Activated CD4-positive, alpha-beta T cell treated with anti-CD3 and anti-CD28 coated beads, Interleukin-2, amount 50 U/mL, for 1 hour (primary cell): ENCODE data around the gene SLC13A2.

Experiments used
- DNase-seq: peaks from one replicate; pipeline ENCODE4 v3.0.0-alpha.2; 2020

SLC13A2 gene

DNA sequence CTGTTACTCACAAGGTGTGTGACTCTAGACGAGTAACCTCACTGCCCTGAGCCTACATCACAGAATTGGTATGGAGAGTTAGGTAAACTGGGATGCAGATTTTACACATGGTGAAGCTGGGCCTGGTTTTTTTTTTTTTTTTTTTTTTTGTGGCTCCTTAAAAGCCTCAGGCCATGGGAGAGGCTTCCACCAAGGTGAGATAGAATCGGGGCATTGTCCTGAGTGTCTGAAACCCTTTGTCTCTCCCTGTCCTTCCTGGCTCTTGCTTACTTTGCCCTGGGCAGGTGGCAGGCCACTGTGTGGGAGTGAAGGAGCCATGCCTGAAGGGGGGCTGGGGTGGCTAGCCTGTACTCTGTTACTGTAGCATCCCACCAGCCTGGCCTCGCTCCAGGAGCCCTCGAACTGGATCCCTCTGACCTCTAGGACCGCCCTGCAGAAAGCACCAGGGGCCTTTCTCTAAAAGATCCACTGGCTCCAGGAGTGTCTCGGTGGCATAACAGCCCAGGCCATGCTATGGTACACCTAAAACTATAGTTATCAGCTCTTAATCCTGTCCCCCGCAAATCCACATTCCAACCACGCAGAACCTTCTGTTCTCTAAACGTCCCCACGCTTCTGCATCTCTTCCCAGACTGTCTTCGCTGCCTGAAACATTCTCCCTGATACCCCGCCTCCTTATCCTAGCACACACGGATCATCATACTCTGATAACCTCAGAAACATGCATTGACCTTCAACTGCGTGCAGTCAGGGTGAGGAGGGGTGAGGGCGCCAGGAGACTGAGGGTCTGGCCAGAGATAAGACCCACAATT, 1.7 kb upstream of the SLC13A2 start:
- no peak for DNase-seq

DNA sequence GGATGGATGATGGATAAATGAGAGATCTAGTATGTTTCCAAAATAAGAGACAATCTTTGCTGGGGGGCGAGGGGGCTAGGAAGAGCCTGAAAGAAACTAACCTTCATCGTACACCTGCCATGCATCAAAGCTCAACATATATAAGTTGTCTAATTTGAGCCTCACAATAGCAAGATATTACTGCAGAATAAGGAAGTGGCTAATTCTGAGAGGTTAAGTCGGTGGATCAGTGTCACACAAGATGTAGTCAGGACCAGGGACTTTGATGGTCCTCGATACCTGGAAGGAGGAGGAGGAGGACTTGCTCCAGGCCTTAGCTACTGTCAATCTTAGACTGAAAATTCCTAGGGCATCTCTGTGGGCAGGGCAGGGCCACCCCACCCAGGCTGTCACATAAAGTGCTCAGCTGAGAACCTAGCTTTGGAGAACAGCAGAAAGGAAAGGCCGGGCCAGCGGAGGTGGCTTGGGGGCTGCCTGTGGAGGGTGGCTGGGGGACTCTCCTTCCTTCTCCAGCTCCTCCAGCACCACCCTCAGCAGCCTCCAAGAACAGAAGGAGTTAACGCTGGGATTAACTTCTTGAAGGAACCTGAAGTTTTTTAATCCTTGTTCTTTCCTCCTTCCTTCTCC, 460 bp upstream of the SLC13A2 start:
- DNase-seq, result no peak

DNA sequence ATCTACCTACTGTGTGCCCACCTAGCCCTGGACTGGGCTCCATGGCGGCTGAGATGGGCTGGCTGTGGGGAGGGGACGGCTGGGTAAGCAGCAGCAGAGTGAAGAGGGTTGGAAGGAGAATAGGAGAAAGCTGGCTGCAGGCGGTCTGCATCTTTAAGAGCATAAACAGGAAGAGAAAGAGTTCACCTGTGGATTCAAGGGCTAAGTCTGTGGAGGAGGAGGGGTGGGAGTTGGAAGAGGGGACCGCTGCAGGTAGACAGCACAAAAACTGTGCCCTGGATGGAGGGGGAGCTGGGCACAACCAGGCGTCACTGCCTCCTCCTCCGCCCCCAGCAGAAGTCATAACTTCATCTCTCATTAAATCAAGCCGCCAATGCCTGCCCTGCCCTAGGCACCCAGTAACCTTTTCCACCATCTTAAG, 677 bp downstream of the SLC13A2 start:
- DNase-seq, result no peak

DNA sequence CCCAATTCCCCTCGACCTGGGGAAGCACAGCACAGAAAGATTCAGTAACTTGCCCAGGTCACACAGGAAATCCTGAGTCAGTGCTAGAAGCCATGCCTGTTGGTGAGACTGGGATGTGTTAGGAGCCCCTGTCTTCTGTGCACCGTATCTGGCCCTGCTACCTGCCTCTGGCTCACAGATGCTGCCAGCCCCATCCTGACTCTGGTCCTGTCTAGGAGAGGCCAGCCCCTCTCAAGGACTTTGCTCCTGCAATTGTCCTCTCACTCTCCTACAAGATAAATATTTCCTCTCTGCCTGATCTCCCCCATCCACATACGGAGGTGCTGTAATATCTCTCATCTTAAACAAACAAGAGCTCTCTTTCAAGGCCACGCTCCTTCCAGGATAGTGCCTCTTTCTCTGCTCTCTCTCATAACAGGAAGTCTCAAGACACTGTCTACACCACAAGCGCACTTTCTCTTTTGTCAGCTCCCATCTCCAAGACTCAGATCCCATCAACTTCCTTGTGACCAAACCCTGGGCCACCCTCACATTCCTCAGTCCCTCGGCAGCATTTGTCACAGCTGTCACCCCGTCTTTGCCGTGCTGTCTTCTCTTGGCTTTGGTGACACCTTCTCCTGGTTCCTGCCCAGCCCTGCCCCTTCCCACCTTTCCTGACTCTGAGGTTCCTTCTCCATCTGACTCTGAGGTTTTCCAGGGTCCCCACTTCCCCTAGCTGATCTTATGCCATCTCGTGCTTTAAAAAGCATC, 1.9 kb downstream of the SLC13A2 start:
- DNase-seq, result no peak

DNA sequence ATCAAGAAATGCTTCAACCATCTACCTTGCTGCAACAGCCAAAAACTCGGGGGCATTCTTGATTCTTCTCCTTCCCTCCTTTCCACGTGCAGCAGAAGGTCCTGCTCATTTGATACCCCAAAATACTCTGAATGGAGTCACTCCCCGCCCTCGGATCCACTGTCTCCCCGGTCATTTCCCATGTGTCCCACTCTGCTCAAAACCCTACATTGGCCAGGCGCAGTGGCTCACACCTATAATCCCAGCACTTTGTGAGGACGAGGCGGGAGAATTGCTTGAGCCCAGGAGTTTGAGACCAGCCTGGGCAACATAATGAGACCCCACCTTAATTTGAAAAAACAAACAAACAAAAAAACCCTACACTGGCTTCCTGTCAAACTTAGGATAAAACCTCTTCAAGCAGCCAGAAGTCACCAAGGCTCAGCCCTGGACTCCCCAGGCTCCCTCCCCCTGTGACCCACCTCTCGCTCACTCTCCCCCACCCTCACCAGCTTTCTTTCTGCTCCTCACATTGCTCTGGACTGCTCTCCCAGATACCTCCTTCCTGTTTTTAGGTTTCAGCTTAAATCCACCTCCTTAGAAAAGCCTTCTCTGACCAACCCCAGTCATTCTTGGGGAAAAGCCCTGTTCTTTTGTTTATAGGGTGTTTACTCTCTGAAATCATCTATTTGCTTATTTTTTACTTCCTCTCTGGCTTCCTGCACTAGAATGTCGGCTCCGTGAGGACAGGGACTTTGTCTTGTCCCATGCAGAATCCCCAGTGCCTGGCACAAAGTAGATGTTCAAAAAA, 2.8 kb downstream of the SLC13A2 start:
- no peak for DNase-seq

DNA sequence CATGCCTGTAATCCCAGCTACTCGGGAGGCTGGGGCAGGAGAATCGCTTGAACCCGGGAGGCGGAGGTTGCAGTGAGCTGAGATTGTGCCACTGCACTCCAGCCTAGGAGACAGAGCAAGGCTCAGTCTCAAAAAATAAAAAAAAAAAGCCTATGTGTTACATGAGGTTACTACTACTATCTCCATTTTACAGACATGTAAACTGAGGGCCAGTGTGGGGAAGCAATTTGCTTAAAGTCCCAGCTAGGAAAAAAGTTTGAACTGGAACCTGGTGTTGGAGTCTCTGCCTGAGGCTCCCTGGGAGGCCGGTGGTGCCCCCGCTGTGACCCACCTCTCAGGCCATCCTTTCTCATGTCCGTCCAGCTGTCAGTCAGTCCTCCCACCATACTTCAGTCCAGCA, 4.5 kb downstream of the SLC13A2 start:
- no peak for DNase-seq

DNA sequence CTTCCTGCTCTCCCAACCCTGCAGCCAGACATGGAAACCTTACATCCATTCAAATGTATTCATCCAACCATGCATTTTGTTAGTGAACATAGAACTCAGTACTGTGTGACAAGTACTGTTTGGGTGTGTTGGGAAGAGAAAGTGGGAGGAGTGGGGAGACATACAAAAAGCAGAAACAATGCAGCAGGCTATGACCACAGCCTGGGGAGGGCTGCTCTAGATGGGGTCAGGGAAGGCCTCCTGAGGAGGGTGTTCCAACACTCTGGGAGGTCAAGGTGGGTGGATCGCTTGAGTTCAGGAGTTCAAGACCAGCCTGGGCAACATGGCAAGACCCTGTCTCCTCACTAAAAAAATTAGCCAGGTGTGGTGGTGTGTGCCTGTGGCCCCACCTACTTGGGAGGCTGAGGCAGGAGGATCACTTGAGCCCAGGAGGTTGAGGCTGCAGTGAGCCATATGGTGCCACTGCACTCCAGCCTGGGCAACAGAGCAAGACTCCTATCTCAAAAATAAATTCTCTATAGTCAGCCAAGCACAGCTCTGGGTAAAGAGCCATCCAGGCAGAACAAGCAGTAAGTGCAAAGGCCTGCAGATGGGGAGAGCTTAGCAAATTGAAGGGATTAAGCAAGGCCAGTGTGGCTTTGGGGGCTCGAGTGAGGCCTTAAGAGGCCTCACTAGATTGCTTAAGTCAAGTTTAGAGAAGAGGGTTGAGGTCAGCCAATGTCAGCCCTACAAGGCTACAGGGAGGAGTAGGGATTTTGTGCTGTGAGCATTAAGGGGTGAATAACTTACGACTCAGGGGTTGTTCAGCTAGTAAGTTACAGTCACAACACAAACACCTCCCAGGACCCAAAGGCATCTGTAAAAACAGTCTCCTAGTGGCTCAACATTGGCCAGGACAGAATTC, 5.5 kb downstream of the SLC13A2 start:
- no peak for DNase-seq

DNA sequence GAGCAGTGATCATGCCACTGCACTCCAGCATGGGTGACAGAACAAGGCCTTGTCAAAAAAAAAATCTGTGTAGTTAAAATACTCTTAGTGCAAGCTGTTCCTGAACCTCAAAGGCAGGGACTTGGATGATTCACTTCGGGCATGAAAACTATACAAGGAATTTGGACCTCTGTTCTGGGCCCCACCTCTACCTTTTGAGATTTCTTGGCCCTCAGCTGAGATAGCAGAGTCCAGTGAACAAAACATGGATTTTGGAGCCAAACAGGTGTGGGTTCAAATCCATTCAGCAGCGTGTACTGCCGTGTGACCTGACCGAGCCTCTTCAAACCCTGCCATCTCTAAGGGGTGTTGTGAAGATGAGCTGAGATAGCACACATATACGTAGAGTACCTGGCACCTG, 6.8 kb downstream of the SLC13A2 start:
- no peak for DNase-seq

DNA sequence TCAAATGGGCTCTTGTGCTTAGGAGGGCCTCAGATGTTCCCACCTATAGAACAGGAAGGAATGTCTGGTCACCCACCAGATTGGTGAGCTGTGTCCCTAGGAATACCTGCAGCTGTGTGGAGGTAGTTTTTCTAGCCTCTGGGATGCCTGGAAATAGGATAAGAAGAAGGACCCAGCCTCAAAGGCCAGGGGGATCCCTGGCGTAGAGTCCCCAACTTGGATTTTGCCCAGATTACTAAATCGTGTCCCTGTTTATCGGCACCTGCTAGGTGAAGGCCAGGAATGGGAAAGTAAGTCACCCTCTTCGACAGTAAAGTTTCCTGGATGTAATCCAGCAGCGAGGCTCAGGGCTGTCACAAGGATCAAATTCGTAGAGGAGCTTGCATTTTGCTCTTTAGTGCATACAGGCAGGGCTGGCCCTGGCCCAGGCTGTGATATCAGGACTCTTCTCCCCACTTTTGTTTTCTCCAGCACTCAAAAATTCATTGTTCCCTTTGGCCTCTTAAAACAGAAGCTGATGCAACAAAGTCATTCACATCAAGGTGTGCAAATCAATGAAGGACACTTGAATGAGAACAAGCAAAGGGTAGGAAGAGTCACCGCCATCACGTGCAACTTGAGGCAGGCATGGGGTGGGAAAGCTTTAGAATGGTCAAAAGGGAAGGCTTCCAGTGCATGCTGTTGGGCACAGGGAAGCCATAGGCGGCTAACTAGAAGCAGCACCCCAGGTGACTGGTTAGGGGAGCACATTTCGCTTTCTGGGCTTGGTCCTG, 7.5 kb downstream of the SLC13A2 start:
- no peak for DNase-seq

DNA sequence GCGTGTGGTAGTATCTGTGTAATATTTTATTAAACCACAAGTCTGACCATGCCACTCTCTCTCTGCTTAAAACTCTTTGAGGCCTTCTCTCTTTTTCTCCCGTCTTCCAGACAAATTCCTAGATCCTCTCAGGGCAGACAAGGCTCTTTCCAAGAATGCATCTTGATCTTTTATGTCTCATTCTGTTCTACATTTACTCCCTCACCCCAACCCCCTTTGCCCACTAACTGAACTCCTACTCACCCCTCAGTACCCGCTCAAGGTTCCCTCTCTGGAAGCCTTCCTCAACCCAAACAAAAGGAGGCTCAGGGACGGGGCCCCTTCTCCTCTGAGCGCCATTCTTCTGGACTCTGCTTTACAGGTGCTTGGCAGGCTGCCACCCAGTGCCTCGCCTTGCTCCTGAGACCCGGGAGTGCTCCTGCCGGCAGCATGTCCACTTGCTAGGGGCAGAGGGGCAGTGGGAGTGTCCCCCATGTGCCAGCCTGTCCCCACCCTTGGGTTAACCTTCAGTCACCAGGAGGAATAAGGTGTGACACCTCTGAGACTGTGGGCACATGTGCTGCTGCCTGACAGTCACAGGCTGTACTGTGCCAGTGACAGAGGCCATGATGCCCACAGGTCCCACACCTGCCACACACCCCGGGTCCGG, 9.2 kb downstream of the SLC13A2 start:
- no peak for DNase-seq

DNA sequence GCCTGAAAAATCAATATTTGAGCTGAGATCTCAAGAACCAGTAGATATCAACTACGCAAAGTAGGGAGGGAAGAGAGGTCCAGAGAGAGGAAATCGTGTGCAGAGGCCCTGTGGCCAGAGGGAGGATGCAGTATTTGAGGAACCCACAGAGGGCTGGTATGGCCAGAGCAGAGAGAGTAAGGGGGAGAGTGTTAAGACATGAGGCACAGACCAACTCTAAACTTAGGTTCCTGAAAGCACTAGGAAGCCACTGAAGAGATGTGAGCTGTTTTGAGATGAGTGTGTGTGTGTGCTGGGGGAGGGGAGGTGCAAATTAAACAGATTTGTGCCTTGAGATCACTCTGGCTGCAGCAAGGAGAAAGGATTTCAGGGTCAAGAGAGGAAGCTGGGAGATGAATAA, 10.9 kb downstream of the SLC13A2 start:
- DNase-seq, result no peak

DNA sequence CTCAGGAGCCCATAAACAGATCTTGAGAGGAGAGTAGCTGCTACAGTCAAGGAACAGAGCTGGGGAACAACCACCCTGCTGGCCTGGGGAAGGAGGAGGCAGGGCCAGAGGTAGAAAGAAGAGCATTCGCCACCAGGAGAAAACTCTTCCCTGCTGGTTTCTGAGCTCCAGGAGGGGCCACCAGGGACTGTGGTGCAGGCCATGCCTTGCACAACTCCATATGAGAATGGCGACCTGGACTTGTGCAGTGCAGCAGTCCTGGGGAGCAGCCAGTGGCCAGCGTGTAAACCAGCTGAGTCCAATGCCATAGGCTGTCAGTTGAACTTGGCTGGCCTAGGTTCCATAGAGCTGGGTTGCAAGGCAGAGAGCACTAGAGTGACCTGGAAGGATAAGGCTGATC, 11.6 kb downstream of the SLC13A2 start:
- DNase-seq, result no peak

DNA sequence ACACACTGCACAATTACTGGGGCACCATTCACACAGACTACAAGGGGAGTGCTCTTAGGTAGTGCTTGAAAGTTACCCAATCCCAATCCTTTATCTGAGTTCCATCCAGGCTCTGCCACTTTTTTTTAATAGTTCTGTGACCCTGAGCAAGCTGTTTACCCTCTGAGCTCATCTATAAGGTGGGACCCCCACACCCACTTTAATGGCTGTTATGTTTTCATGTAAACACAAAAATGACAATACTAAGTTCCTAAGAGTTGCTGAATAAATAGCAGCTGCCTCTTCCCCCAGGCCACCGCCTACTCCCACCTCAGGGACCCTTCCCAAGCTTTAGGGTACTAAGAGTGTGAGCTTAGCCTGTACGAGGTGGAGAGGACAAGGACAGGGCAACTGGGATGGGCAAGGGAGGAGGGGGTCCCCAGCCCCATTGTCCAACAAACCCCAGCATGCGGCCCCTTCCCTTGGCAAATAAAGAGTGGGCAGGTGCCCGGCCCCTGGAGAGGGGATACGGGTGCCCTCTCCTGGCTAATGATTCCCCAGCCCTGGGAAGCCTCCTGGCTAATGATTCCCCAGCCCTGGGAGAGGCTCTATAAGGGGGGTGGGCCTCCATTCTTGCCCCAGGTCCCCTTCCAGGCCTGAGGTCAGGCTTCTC, 14.6 kb downstream of the SLC13A2 start:
- no peak for DNase-seq

DNA sequence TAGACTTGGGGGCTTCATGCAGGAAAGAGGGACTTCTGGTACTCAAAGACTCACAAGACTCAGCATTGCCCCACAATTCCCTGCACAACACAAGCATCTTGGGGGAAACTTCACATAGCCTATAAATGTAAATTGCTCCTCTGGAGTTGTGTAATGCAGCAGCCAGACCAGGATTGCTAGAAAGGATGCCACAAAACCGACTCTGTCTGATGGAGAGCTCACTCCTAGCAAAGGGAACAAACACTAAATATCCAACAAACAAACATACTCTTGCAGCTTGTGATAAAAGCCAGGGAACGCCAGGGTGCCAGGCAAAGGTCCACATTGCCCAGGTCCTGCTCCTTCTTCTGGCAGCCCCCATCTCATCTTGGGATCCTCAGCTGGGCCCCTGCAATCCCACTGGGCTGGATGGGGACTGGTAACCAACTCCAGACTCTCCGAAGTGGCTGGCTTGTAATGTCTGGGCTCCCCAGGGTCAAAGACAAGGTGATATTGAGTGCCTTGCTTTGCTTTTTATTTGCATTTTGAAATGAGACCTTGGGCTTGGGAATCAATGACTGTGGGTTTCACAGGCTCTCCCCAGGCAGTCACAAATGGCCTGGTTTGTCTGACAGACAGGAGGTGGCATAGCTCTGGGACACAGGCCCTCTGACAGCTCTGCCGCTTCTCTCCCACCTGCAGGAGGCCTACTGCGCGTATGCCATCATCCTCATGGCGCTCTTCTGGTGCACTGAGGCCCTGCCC, 15.3 kb downstream of the SLC13A2 start:
- no peak for DNase-seq

DNA sequence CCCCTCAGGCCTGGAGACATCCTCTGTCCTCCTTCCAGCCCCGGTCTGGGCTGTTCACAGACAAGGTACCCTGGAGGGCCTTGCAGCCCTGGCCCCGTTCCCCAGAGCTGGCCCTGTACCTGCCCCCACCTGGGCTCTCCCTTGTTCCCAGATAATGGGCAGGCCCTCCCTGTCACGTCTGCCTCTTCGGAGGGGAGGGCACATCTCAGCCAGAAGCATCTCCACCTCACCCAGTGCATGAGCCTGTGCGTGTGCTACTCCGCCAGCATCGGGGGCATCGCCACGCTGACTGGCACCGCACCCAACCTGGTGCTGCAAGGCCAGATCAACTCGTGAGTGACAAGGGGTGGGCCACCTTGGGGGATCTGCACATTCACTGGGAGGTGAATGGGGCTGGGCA, 17.8 kb downstream of the SLC13A2 start:
- DNase-seq, result no peak

DNA sequence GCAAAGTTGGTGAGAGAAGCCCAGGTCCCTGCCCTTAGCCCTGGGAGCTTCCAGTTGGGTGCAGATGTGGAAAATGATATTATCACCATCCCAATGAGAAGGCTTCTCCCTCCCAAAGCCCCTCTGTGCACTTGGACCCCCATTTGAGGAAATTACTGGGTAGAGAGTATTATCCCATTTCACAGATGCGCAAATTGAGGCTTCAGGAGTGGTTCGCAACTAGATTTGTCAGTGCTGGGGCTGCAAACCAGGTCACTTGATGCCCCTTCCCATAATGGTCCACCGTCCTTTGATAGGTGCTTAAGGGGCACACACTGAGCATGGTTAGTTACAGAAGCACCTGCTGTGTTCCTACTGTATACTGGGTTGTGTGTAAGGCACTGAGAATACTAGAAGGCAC, 18.4 kb downstream of the SLC13A2 start:
- DNase-seq, result no peak

DNA sequence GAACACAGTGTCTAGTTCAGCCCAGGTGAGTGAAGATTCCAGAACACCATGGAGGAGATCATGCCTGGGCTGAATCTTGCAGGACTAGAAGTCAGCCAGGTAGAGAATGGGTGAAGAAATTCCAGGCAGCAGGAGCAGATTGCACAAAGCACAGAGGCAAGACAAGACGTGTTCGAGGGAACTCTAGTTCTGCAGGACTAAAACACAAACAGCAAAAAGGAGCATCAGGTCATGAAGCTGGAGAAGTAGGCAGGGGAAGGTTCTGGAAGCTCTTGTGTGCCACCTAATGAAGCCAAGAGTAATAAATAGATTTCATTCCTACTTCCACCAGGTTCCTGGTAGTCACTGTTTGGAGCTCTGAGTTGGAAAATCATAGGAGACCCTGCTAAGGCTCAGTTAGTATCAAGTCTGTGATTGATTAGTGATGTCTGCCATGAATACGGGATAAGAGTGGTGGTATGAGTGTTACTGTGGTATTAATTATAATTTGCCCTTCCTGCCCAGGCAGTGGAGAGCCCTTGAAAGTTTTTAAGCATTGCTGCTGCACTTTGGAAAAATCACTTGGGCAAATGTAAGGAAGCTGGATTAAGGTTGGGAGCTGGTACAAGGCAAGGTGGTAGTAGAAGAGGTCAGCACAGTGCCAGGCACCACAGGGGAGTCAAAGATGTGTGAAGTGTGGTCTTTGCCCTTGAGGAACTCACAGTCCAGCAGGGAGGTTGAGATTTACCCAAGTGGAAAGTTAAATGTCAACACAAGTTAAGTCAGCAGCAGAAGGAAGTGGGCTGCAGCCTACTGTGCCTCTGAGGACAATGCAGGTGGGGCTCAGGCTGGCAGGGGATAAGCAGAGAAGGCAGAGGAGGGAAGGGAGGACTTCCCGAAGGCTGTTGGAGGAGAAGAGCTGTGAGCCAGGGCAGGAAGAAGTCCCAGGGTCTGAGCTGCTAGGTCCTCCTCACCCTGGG, 19.2 kb downstream of the SLC13A2 start:
- no peak for DNase-seq

DNA sequence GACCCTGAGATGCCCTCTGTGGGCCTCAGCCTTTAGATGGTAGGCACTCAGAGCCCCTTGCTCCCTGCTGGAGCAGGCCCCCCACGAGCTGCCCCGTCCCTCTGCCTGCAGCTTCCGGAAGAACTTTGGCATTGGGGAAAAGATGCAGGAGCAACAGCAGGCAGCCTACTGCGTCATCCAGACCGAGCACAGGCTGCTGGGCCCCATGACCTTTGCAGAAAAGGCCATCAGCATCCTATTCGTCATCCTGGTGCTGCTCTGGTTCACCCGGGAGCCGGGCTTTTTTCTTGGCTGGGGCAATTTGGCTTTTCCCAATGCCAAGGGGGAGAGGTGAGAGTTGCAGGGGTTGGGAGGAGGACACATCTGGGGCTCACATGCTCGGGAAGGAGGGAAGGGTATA, 20.0 kb downstream of the SLC13A2 start:
- no peak for DNase-seq
